ENCODE data around the gene DMRT3.

The DMRT3 gene

GRCh38 chr9:976258-976942 is at the start of gene DMRT3:
DMRT3 (plus strand) TSS chr9:976655; CDS start chr9:977002, 347 bp downstream.
- H3K4me3 ChIP-seq (ENCODE audit: low read depth, low read length) = no peak within 1 kb of the TSS
- no peak for DNase-seq (ENCODE audit: low read depth)
- no peak for TF ChIP-seq CTCF (IDR thresholded peaks at IDR 0.05; ENCODE audit: insufficient read depth, low read depth, low read length, missing control alignments)

GRCh38 chr9:926976-927375 is 49.5 kb upstream of the DMRT3 start:
- no peak overlapping the region for H3K4me3 ChIP-seq (ENCODE audit: low read depth, low read length)
- TF ChIP-seq CTCF (IDR thresholded peaks at IDR 0.05; ENCODE audit: insufficient read depth, low read depth, low read length, missing control alignments) = no peak
- no peak for DNase-seq (ENCODE audit: low read depth)

- H3K4me3 ChIP-seq (ENCODE audit: low read depth, low read length) = no peak overlapping the region
- peak; percentile 43 for DNase-seq (ENCODE audit: low read depth)
- peak; percentile 62 for TF ChIP-seq CTCF (IDR thresholded peaks at IDR 0.05; ENCODE audit: insufficient read depth, low read depth, low read length, missing control alignments)
Measured at GRCh38 chr9:928363-929042, 48.0 kb upstream of the DMRT3 start.

- DNase-seq (ENCODE audit: low read depth) = no peak
- no peak for TF ChIP-seq CTCF (IDR thresholded peaks at IDR 0.05; ENCODE audit: insufficient read depth, low read depth, low read length, missing control alignments)
- no peak overlapping the region for H3K4me3 ChIP-seq (ENCODE audit: low read depth, low read length)
Measured at GRCh38 chr9:929719-930118, 46.7 kb upstream of the DMRT3 start.

GRCh38 chr9:933356-933755 is 43.1 kb upstream of the DMRT3 start:
- no peak for DNase-seq (ENCODE audit: low read depth)
- no peak overlapping the region for H3K4me3 ChIP-seq (ENCODE audit: low read depth, low read length)
- TF ChIP-seq CTCF (IDR thresholded peaks at IDR 0.05; ENCODE audit: insufficient read depth, low read depth, low read length, missing control alignments) = no peak

- TF ChIP-seq CTCF (IDR thresholded peaks at IDR 0.05; ENCODE audit: insufficient read depth, low read depth, low read length, missing control alignments) = no peak
- DNase-seq (ENCODE audit: low read depth) = no peak
- H3K4me3 ChIP-seq (ENCODE audit: low read depth, low read length) = no peak overlapping the region
Measured at GRCh38 chr9:935348-935965, 41.0 kb upstream of the DMRT3 start.
